Measurements from ENCODE around the gene ROR2. TPM values are rescaled to one million over a fixed set of nuclear protein-coding genes. Genes with fewer than 3 reads are reported as not detected.

Gene ROR2
- total RNA-seq, 1 donor from 2014 or later, result 7.4 TPM

DNA sequence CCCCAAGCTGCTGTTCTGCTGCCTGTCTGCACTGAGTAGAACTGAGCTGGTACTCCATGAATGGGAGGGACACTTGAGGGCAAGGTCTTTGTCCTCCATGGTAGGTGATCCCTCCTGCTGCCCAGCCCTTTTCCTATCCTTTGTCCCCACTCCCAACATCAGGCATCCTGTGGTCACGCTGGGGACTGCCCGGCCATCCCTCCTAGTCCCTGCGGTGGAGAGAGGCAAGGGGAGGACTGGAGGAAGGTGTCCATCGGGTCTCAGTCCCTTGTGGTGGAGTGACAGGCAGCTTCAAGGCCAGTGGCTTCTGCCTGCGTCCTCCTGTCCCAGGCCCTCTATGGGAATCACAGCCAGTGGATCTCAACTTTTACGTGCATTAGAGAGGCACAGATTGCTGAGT is 25.9 kb downstream of the ROR2 start:
- intact Hi-C loops (cut with micrococcal nuclease), result no loop called here

DNA sequence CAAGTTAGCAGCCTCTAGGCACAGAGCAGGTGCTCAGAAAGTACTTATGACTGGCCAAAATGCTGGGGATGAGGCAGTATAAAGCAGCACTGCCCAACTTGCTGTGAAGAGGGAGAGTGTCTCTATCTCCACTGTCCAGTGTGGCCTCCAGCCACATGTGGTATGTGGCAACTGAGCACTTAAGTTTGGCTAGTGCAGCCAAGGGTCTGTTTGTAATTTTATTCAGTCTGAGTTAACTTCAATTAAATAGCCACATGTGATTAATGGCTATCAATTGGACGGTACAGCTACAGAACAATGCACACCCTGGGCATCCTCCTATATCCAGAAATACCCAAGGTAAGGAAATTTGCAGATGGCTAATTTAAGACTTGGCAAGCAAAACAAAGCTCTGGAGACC is 26.9 kb downstream of the ROR2 start:
- intact Hi-C loops (cut with micrococcal nuclease), result no loop called here

DNA sequence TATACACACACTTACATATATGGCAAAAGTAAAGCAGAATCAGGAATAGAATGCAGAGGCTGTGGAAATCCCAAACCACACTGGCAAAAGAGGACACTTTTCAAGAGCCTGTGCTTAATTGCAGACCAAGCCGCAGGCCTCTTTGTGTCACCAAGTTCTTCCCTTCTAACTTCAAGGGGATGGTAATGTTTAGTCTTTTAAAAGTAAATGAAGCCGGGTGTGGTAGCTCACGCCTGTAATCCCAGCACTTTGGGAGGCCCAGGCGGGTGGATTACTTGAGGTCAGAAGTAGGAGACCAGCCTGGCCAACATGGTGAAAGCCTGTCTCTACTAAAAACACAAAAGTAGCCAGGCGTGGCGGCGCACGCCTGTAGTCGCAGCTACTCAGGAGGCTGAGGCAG is 28.7 kb downstream of the ROR2 start:
- intact Hi-C loops (cut with micrococcal nuclease), result no loop called here

DNA sequence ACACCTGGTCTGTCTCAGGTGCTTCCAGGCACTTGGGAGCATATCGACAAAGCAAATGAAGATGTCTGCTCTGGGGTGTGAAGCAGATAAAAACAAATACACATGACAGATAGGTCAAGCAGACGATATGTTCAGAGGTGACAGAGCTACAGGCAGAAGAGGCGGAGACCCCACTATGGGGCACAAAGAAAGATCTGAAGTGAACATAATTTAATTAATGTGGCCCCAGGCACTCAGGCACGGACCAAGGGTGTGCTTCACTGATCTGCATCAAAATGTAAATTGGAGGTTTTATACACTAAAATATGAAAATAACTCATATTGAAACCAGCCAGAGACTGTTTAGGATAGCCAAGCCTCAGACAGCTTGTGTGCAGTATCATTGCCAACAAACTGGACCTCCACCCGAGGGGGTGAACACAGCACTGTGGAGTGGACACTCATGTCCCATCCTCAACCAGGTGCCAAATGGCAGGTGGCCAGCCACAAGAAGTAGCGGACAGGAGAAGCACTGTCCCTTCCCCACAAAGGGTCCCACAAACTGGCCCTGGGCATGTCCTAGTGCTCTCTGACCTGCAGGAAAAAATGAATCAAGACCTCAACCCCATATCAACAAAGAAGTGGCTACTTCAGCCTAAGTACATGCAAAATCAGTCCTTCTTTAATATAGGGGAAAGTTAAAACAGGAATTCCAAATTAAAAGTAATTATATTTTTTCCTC is 29.2 kb downstream of the ROR2 start:
- intact Hi-C loops (cut with micrococcal nuclease), result no loop called here

DNA sequence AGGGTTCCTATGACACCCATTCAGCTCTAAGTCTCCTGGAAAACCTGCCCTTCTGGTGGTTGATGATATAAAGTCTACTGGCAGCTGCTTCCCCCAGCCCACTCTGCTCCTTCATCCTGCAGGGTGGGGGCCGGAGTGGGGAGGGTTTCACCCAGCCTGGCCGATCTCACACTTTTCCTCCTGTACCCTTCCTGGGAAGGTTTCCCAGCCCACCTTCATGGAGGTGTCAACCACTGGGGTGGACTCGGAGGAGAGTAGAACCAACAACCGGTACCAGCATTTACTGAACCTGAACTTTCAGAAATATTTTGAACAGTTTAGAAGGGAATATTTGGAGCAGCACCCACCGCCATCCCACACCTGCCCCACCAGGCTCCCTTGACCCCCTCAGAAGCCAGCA is 30.4 kb downstream of the ROR2 start:
- intact Hi-C loops (cut with micrococcal nuclease), result no loop called here

DNA sequence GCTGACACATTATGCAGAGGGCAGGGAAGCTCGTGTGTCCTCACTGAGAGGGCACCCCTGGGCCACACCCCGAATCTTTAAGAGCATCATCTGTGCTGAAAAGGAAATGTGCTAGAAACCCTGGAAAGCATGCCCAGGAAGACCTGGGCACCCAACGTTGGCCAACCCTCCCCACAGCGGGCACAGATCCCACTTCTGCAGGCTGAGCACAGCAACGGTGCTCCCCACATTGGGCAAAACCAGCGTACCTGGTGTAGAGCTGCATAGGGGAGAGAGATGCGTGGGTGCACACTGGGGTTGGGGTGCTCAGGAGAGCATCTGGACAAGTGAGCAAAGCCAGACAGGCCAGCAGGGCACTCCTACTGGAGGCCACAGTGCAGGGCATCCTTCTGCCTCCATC is 32.6 kb downstream of the ROR2 start:
- intact Hi-C loops (cut with micrococcal nuclease), result no loop called here

DNA sequence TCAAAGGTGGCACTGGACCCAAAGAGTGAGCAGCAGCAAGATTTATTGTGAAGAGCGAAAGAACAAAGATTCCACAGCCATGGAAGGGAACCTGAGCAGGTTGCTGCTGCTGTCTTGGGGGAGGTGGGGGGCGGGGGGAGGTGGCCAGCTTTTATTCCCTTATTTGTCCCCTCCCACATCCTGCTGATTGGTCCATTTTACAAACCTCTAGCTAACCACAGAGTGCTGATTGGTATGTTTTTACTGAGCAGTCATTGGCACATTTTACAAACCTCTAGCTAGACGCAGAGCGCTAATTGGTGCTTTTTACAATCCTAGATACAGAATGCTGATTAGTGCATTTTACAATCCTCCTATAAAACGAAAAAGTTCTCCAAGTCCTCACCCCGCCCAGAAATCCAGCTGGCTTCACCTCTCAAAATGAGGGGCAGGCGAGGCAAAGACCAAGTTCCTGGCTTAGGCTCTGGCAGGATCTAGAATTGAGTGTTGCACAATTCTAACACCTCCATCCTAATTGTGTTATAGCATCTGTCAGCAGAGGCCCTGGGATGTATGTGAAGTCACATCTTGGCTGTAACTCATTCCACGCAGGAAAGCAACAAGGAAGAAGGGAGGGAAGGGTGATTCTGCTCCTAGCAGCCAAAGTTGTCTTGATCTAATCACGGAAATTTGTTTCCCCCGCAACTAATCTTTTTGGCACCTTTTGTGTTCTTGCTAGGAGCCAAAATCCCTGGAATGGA is 34.3 kb downstream of the ROR2 start:
- intact Hi-C loops (cut with micrococcal nuclease), result no loop called here

DNA sequence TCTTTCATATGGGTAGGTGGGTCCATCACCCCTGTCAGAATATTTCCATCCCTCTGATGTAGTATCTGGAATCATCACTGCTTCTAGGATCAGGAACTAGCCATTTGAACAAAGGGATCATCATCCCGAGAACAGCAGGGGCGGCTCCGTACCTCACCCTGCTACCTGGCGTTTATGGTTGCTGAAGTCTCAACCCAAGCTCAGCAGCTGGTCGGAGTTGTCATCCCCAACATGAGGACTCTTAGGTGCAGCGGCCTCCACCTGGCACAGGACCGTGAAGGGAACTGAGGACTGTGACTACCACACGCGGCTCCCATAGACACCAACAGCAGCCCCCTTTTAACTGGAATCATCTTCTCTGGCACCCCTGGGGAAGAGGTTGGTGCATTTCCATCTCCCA is 35.1 kb downstream of the ROR2 start:
- intact Hi-C loops (cut with micrococcal nuclease), result no loop called here

DNA sequence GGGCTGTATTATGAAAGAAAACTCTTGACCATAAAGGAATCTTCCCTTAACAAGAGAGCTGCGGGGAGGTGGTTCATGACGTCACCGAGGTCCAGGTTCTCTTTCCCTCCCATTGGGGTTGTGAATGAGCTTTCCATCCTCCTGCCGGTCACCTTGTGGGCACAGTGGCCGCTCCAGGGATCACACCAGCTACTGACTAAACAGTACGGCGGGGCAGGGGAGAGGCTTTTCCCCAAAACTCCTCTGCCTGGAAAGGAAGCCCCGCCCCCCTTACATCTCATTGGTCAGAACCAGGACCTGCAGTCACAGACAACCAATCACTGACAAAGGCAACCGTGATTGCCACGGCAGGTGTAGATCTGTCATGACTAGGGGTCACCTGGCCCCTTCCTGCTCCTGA is 35.6 kb downstream of the ROR2 start:
- intact Hi-C loops (cut with micrococcal nuclease), result no loop called here

DNA sequence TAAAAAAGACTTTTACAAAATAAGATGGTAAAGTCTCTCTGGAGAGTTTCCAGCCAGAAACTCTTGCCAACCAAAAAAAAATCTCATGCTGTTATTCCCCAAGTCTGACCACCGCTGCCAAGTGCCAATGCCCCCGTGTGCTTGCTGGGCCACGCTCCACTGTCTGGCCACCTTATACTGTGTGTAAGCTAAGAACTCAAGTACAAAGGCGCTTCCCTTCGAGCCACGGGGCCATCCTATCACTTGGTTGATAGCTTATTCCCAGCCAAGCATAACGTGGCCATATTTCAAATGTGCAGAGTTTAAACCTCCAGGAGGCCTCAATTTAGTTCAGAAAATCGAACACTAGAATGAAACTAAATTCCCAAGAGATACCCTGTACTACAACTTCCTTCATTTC is 36.0 kb downstream of the ROR2 start:
- intact Hi-C loops (cut with micrococcal nuclease), result no loop called here

DNA sequence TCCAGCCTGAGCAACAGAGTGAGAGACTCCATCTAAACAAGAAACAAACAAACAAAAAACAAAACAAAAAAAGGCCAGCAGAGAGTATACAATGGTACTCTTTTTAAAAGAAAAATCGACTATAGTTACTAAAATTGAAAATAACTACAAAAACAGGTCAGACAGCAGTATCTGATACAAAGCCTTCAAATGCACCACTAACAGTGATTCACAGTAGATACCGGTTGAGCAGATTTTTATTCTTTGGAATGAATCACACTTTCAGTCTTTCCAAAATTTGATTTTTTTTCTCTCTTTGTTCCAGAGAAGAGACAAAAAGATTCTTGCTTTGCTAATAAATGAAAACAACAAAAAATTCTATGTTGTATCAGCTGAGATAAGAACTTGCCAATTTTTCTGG is 36.9 kb downstream of the ROR2 start:
- intact Hi-C loops (cut with micrococcal nuclease), result no loop called here

DNA sequence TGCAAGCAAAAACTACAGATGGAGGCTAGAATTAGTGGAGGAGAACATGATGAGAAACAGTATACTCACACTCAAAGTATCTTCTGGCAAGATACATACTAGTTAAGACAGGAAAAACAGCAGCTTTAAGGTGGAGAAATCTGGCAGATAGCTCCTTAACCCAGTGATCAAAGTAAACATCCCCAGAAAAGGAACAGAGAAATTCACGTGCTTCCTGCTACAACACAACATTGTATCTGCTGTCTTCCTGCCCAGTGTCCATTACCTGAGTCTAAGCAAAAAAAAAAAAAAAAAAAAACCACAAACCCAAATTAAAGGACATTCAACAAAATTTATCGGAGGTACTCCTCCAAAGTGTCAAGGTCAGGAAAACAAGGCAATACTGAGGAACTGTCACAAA is 38.4 kb downstream of the ROR2 start:
- intact Hi-C loops (cut with micrococcal nuclease), result no loop called here

DNA sequence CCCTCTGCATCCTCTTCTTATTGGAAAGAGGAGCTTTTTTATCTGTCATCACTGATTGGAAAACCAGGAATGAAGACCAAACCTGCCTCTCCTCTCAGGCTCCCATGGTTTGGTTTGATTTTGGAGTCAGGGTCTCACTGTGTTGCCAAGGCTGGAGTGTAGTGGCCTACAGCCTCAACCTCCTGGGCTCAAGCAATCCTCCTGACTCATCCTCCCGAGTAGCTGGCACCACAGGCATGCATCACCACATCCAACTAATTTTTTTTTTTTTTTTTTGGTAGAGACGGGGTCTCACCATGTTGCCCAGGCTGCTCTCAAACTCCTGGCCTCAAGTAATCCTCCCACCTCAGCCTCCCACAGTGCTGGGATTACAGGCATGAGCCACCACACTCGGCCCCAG is 40.8 kb downstream of the ROR2 start:
- intact Hi-C loops (cut with micrococcal nuclease), result loop anchor here (5.0 kb wide), 1 partner anchor 188 kb away; no protein-coding TSS in a partner anchor

DNA sequence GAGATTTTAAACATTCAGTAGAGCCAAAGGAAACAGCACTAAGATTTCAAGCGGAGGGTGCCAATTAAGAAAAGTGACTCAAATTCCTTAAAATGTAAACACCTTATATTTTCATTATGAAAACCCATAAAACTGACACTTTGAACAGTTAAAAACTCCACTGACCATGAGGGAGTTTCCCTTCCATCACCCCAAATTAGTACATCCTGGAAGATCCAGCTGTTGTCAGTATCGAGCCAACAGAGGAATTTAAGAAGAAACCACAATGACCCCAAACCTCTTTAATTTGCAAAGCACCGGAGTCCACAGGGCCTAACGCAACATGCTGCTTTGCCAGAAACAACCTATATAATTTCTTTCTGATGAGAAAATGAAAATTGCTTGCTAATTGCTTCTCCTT is 41.3 kb downstream of the ROR2 start:
- intact Hi-C loops (cut with micrococcal nuclease), result loop anchor here (5.0 kb wide), 1 partner anchor 189 kb away; no protein-coding TSS in a partner anchor

DNA sequence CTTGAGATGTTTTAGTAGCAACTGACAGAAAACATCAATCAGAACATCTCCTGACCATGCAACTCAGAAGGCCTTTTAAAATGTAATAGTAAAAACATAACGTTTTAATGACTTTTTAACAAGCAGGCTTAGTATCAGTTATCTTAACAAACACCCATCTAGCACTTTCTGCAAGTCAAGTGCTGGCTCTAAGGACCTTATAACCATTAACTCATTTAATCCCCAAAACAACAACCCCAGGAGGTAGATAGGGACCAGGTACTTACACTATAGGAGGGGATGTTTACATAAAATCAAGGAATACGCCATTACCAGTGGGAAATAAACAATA is 41.8 kb downstream of the ROR2 start:
- intact Hi-C loops (cut with micrococcal nuclease), result loop anchor here (5.0 kb wide), 1 partner anchor 189 kb away; no protein-coding TSS in a partner anchor

DNA sequence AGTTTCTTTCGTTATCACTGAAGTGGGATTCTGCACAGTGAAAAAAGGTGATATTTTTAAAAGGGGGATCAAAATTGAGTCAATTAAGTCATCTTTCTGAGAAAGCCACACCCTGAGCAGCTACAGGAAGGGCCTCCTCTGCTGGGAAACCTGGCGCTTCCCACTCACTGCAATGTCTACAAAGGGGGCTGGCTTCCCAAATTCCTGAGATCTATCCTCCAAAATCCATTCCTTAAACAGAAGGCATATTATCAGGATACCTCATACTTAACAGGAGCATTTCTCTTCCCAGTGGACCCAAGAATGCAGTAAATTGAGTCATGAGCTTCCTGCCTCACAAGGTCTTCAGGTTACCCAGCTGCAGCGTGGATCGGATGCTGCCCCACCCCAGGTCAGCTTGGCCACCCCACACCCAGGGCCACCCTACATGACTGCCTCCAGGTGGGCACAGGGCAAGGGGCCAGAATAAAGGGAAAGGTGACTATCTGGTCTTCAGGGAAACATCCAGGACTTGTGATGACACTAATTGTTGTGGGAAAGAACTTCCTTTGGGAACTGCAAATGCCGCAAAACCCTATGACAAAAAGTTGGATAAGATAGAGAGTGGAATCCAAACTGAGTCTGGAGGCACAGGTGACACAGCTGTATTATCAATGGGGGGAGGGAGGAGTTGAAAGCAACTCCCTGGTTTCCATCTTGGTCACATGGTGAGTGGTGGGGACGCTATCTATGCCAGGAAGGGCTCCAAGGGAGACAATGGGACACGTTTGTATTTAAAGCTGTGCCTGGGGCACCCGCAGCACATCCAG is 42.3 kb downstream of the ROR2 start:
- intact Hi-C loops (cut with micrococcal nuclease), result loop anchor here (2.0 to 5.0 kb wide), 3 partner anchors 43 to 190 kb away; partner anchors contain the start of gene ROR2

DNA sequence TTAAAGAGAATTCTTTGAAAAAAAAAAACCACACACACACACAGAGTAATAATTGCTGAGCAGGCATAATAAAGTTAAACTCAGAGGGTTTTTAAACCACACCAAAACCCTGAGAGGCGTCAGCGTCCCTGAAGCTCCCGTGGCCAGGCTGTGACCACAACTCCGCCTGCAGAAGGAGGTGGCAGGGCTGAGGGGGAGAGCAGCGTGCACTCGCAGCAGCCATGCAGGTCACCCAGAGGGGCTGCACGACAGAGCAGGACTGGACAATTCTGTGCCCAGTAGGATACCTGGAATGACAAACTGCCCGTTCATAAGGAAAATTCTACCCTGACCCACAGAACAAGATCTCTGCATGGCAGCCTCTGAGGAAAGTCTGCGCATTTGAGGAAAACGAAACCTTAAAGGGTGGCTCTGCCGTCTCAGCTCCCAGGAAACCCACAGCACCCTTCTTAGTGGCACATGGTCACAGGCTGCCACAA is 44.0 kb downstream of the ROR2 start:
- intact Hi-C loops (cut with micrococcal nuclease), result loop anchor here (1.0 to 5.0 kb wide), 4 partner anchors 45 to 191 kb away; partner anchors contain the start of gene ROR2

DNA sequence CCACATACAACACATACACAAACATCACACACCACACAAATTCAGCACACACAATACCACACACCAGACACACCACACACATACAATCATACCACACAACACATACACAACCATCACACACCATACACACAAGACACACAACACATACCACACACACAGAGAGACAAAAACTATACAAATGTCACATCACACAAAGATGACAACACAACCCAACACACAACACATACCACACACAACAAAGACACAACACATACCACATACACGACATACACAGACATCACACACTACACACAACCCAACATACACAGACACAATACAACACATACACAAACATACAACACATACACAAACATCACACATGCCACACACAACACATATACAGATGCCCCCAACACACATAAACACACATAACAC is 44.8 kb downstream of the ROR2 start:
- intact Hi-C loops (cut with micrococcal nuclease), result loop anchor here (5.0 kb wide), 1 partner anchor 192 kb away; no protein-coding TSS in a partner anchor

DNA sequence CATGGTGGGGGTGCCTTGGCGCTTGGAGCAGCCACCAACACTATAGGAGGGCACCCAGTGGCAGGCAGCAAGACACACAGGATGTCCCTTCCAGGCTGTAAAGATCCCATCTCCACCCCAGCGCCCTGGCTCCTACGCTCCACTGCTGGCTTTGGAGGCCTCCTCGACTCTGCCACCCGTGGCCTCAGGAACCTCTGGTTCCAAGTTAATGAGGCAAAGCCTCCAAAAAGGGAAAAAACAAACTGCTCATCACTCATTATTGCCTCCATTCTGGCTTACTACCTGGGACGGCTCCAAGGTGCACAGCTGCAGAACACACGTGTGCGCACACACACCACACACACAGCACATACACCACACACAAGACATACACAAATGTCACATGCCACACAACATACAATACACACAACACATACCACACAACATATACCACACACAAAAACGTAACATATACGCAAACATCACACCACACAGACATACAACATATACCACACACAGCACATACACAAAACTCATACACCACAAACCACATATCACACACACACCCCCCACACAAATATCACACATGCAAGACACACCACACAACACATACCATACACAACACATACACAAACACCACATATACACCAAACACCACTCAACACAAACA is 45.3 kb downstream of the ROR2 start:
- intact Hi-C loops (cut with micrococcal nuclease), result loop anchor here (5.0 kb wide), 1 partner anchor 193 kb away; no protein-coding TSS in a partner anchor

DNA sequence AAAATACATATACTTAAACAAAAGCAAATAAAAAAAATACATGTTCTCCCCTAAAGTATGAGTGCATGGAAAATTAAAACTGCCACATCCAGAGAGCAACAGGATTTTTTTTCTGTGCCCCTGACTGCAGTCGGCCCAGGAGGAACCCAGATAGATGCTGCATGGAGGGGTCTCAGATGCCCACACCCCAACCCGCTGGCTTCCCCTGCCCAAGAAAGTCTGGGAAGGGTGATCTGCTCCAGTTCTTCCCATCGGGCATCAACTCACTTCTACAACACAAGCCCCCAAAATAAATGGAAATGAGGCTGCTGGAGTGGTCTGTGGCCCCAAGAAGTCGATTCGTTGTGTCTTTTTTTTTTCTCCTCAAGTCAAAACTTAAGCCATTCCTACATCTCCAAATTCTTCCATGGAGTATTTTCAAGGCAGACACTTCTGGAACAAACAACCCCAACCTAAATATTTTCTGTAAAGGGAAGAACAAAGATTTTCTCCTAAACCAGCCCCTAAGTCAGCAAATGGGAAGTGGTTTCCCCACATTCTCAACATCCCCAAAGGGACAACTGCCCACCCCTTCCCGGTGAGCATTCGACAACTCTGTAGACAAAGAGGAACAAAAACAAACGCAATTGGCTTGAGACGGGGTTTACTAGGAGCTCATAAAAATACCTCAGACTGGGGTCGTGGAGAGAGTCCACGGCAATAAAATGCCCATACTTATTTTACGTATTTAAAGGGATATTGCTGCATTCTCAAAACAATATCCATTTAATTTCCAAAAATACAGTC is 46.7 kb downstream of the ROR2 start:
- intact Hi-C loops (cut with micrococcal nuclease), result no loop called here

All from T-helper 1 cell treated with Interleukin-12 subunit alpha and Interleukin-12 subunit beta and Interleukin-4 antibody, amounts not matched to agents 30 ng/mL and 1 ng/mL, for 36 hours (primary cell).